ENCODE results near the gene MYO6. TPM values are rescaled to one million over a fixed set of nuclear protein-coding genes. Genes with fewer than 3 reads are reported as not detected.
A peak's percentile ranks its signal among the peaks of the same experiment; 100 is the strongest.
"Not testable (repeated sequence)": the region's sequence is repeated elsewhere in the genome, so short reads cannot be mapped to it uniquely, and the experiment has no call there.

The MYO6 gene
- total RNA-seq, 1 donor from 2014 or later, result 0.44 TPM

GRCh38 chr6:75893058-75893775 lies 144.2 kb downstream of the MYO6 start:
- TF ChIP-seq, protein P1, sequence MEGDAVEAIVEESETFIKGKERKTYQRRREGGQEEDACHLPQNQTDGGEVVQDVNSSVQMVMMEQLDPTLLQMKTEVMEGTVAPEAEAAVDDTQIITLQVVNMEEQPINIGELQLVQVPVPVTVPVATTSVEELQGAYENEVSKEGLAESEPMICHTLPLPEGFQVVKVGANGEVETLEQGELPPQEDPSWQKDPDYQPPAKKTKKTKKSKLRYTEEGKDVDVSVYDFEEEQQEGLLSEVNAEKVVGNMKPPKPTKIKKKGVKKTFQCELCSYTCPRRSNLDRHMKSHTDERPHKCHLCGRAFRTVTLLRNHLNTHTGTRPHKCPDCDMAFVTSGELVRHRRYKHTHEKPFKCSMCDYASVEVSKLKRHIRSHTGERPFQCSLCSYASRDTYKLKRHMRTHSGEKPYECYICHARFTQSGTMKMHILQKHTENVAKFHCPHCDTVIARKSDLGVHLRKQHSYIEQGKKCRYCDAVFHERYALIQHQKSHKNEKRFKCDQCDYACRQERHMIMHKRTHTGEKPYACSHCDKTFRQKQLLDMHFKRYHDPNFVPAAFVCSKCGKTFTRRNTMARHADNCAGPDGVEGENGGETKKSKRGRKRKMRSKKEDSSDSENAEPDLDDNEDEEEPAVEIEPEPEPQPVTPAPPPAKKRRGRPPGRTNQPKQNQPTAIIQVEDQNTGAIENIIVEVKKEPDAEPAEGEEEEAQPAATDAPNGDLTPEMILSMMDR (IDR thresholded peaks at IDR 0.05), result peak; percentile 47
- intact Hi-C loops (cut with micrococcal nuclease), result loop anchor here (1.0 kb wide), 1 partner anchor 1564 kb away; no protein-coding TSS in a partner anchor
- Mint-ChIP-seq H3K9me3 (no peaks in the 10 kb centered on the region), H3K27ac (no peak overlapping the region), H3K36me3 (ENCODE audit: low read depth) (no peaks in the 10 kb centered on the region), H3K4me1 (no peaks in the 10 kb centered on the region), H3K27me3 (peaks cover 2% of the 10 kb centered on the region), H3K4me3 (no peak overlapping the region)
- ChIA-PET POLR2A (no interaction called here), CTCF (interaction anchor here (0.6 to 1.9 kb wide), 8 partner anchors 9 to 1565 kb away, joined by 3 to 16 read pairs (median 4); no protein-coding TSS in a partner anchor)
- DNase-seq (no peak), ATAC-seq (ENCODE audit: low read depth) (no peak)

- intact Hi-C loops (cut with micrococcal nuclease), result loop anchor here (1.0 kb wide), 1 partner anchor 1564 kb away; no protein-coding TSS in a partner anchor
- Mint-ChIP-seq H3K27ac (no peak overlapping the region), H3K4me3 (no peak overlapping the region), H3K36me3 (ENCODE audit: low read depth) (no peaks in the 10 kb centered on the region), H3K27me3 (peaks cover 2% of the 10 kb centered on the region), H3K9me3 (no peaks in the 10 kb centered on the region), H3K4me1 (no peaks in the 10 kb centered on the region)
- CTCF ChIA-PET, result interaction anchor here (0.9 to 1.9 kb wide), 7 partner anchors 10 to 1564 kb away, joined by 3 to 16 read pairs (median 4); no protein-coding TSS in a partner anchor
- no peak for DNase-seq
- no peak for ATAC-seq (ENCODE audit: low read depth)
- POLR2A ChIA-PET, result no interaction called here
- TF ChIP-seq, protein P1 (IDR thresholded peaks at IDR 0.05), result no peak
Observed at GRCh38 chr6:75893776-75894152, 144.7 kb downstream of the MYO6 start.

GRCh38 chr6:75896526-75896925 lies 147.5 kb downstream of the MYO6 start:
- Mint-ChIP-seq H3K4me1 (no peaks in the 10 kb centered on the region), H3K36me3 (ENCODE audit: low read depth) (no peaks in the 10 kb centered on the region), H3K4me3 (no peak overlapping the region), H3K27me3 (peaks cover 2% of the 10 kb centered on the region), H3K9me3 (no peaks in the 10 kb centered on the region), H3K27ac (no peak overlapping the region)
- intact Hi-C loops (cut with micrococcal nuclease), result no loop called here
- ATAC-seq (ENCODE audit: low read depth) (no peak), DNase-seq (no peak)
- TF ChIP-seq, protein P1 (IDR thresholded peaks at IDR 0.05), result no peak
- ChIA-PET POLR2A (no interaction called here), CTCF (no interaction called here)

- DNase-seq; H3K27ac Mint-ChIP-seq; H3K9me3 Mint-ChIP-seq; ATAC-seq (ENCODE audit: low read depth); POLR2A ChIA-PET; H3K4me3 Mint-ChIP-seq; H3K27me3 Mint-ChIP-seq; H3K4me1 Mint-ChIP-seq; intact Hi-C loops (cut with micrococcal nuclease); CTCF ChIA-PET; H3K36me3 Mint-ChIP-seq (ENCODE audit: low read depth): not testable (repeated sequence)
Observed at GRCh38 chr6:75900216-75900615, 151.2 kb downstream of the MYO6 start.

DNA sequence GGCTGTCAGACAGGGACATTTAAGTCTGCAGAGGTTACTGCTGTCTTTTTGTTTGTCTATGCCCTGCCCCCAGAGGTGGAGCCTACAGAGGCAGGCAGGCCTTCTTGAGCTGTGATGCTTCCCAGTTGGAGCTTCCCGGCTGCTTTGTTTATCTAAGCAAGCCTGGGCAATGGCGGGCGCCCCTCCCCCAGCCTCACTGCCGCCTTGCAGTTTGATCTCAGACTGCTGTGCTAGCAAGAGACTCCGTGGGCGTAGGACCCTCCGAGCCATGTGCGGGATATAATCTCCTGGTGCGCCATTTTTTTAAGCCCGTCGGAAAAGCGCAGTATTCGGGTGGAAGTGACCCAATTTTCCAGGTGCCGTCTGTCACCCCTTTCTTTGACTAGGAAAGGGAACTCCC lies 156.1 kb downstream of the MYO6 start:
- H3K27me3 Mint-ChIP-seq; H3K4me3 Mint-ChIP-seq; DNase-seq; POLR2A ChIA-PET; CTCF ChIA-PET; intact Hi-C loops (cut with micrococcal nuclease); ATAC-seq (ENCODE audit: low read depth); H3K36me3 Mint-ChIP-seq (ENCODE audit: low read depth); H3K27ac Mint-ChIP-seq; H3K9me3 Mint-ChIP-seq; H3K4me1 Mint-ChIP-seq: not testable (repeated sequence)

DNA sequence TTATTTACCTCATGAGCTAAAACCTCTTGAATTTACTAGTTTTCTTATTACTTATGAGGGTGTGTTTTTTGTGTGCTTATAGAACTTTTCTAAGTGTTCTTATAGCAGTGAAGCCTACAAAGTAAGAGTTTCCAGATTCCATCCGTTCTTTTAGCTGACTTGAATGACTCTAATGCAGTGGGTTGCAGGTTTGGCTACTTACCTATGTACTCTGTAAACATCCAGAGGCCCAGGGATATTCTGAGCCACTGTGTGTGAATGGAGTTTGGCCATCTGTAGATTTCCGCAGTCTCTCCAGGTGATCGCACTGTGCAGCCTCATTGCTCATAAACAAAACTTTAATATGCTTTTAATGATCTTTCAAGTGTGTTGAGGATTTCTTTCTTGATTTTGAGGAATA lies 157.8 kb downstream of the MYO6 start:
- ChIA-PET CTCF (no interaction called here), POLR2A (no interaction called here)
- TF ChIP-seq, protein P1 (IDR thresholded peaks at IDR 0.05), result no peak
- no peak for DNase-seq
- ATAC-seq (ENCODE audit: low read depth), result no peak
- H3K4me1 Mint-ChIP-seq, result no peaks in the 10 kb centered on the region
- no peaks in the 10 kb centered on the region for H3K36me3 Mint-ChIP-seq (ENCODE audit: low read depth)
- peaks cover 3% of the 10 kb centered on the region for H3K27me3 Mint-ChIP-seq
- no peak overlapping the region for H3K4me3 Mint-ChIP-seq
- H3K27ac Mint-ChIP-seq, result no peak overlapping the region
- intact Hi-C loops (cut with micrococcal nuclease), result no loop called here
- peaks cover 2% of the 10 kb centered on the region for H3K9me3 Mint-ChIP-seq

Data from activated B cell treated with CpG ODN at 0.5 μM for 24 hours (primary cell).